Chondrocyte (in vitro differentiated cells): ENCODE measurements around the gene SASH1. TPM values are rescaled to one million over a fixed set of nuclear protein-coding genes. Genes with fewer than 3 reads are reported as not detected.

Source experiments
- DNase-seq: peaks from one replicate; pipeline ENCODE4 v3.0.0; 2021; ENCODE audit warnings: mixed read lengths, low spot score
- H3K27ac Mint-ChIP-seq: one replicate; pipeline ENCODE4 v1.8.0; 2021; ENCODE audit warnings: mild to moderate bottlenecking, moderate library complexity, mixed read lengths; ENCODE audit not compliant: unreplicated experiment
- H3K27me3 Mint-ChIP-seq: 2 replicates; pipeline ENCODE4 v1.8.0; 2021; ENCODE audit warnings: low read depth, mixed read lengths
- H3K36me3 Mint-ChIP-seq: 2 replicates; pipeline ENCODE4 v1.8.0; 2021; ENCODE audit warnings: low read depth, mixed read lengths
- H3K4me1 Mint-ChIP-seq: 2 replicates; pipeline ENCODE4 v1.8.0; 2021; ENCODE audit warnings: low read depth, mild to moderate bottlenecking, mixed read lengths
- H3K4me3 Mint-ChIP-seq: one replicate; pipeline ENCODE4 v1.8.0; 2021; ENCODE audit warnings: mild to moderate bottlenecking, moderate library complexity, mixed read lengths; ENCODE audit not compliant: unreplicated experiment
- H3K9me3 Mint-ChIP-seq: 2 replicates; pipeline ENCODE4 v1.8.0; 2021; ENCODE audit warnings: low read depth, mixed read lengths
- CTCF ChIP-seq: fragments of 200-600 bp; sonication (generic); IDR thresholded peaks from 2 replicates; pipeline ENCODE4 v1.5.0; 2021; ENCODE audit warnings: antibody characterized with exemption, mild to moderate bottlenecking, moderate library complexity
- total RNA-seq: library from RNA; stranded (reverse); gene quantifications from 3 replicates; pipeline ENCODE4 v1.2.1, GENCODE V29; 2021

The SASH1 gene
- total RNA-seq, 1 donor from 2014 or later: 82.9 TPM

GRCh38 chr6:148431413-148431812 lies 88.8 kb downstream of the SASH1 start:
- no peak for DNase-seq
- H3K4me1 Mint-ChIP-seq: peaks cover 26% of the 10 kb centered on the region
- H3K36me3 Mint-ChIP-seq: peaks cover 5% of the 10 kb centered on the region

GRCh38 chr6:148431840-148432239 lies 89.2 kb downstream of the SASH1 start:
- peaks cover 23% of the 10 kb centered on the region for H3K4me1 Mint-ChIP-seq
- no peaks in the 10 kb centered on the region for H3K27me3 Mint-ChIP-seq
- H3K9me3 Mint-ChIP-seq: no peaks in the 10 kb centered on the region
- TF ChIP-seq CTCF: no peak
- no peak overlapping the region for H3K4me3 Mint-ChIP-seq
- H3K27ac Mint-ChIP-seq: no peak overlapping the region
- no peak for DNase-seq
- H3K36me3 Mint-ChIP-seq: peaks cover 5% of the 10 kb centered on the region

More at GRCh38 chr6:148431413-148431812, 88.8 kb downstream of the SASH1 start:
- Mint-ChIP-seq H3K27me3 (no peaks in the 10 kb centered on the region), H3K27ac (no peak overlapping the region), H3K9me3 (no peaks in the 10 kb centered on the region), H3K4me3 (no peak overlapping the region)
- TF ChIP-seq CTCF: no peak

- no peak for TF ChIP-seq CTCF
- Mint-ChIP-seq H3K36me3 (peaks cover 5% of the 10 kb centered on the region), H3K9me3 (no peaks in the 10 kb centered on the region), H3K4me3 (no peak overlapping the region), H3K4me1 (peaks cover 22% of the 10 kb centered on the region), H3K27me3 (no peaks in the 10 kb centered on the region), H3K27ac (peak overlapping the region; percentile 39)
- DNase-seq: no peak
Measured at GRCh38 chr6:148432462-148433195, 90.0 kb downstream of the SASH1 start.

GRCh38 chr6:148435386-148435785 lies 92.7 kb downstream of the SASH1 start:
- Mint-ChIP-seq H3K27ac (peak overlapping the region; percentile 28), H3K36me3 (peaks cover 2% of the 10 kb centered on the region), H3K9me3 (no peaks in the 10 kb centered on the region), H3K4me1 (peaks cover 30% of the 10 kb centered on the region), H3K27me3 (no peaks in the 10 kb centered on the region), H3K4me3 (no peak overlapping the region)
- no peak for DNase-seq
- TF ChIP-seq CTCF: no peak

GRCh38 chr6:148436466-148436865 lies 93.8 kb downstream of the SASH1 start:
- Mint-ChIP-seq H3K27me3 (no peaks in the 10 kb centered on the region), H3K36me3 (no peaks in the 10 kb centered on the region), H3K4me1 (peaks cover 40% of the 10 kb centered on the region), H3K4me3 (no peak overlapping the region), H3K9me3 (no peaks in the 10 kb centered on the region), H3K27ac (no peak overlapping the region)
- no peak for DNase-seq
- TF ChIP-seq CTCF: no peak
